DND-41 (cell line): ENCODE results near the gene RBM47.

Experiments used
- ATAC-seq: fragments of 200-7000 bp; cut with Tn5 transposase; 3 replicates; pipeline ENCODE4 v1.9.1; 2021; ENCODE audit warnings: low read depth; ENCODE audit not compliant: insufficient read depth
- DNase-seq: peaks from one replicate; pipeline ENCODE4 v3.0.0-alpha.2; 2020
- H2AFZ ChIP-seq: 2 replicates; pipeline ENCODE4 v1.6.0; 2012; ENCODE audit warnings: low read depth, low read length
- H3K27ac ChIP-seq: 2 replicates; pipeline ENCODE4 v1.5.1; 2012; ENCODE audit warnings: low read length, inconsistent platforms
- H3K27me3 ChIP-seq: fragments of 200-600 bp; sonication (generic); 2 replicates; pipeline ENCODE4 v1.6.0; 2012; ENCODE audit warnings: low read length, mild to moderate bottlenecking, inconsistent platforms; ENCODE audit not compliant: insufficient read depth, poor library complexity
- H3K36me3 ChIP-seq: 2 replicates; pipeline ENCODE4 v1.5.1; 2012; ENCODE audit warnings: low read length, inconsistent platforms; ENCODE audit not compliant: insufficient read depth
- H3K4me1 ChIP-seq: 2 replicates; pipeline ENCODE4 v1.5.1; 2012; ENCODE audit warnings: mild to moderate bottlenecking, low read length; ENCODE audit not compliant: insufficient read depth
- H3K4me2 ChIP-seq: 2 replicates; pipeline ENCODE4 v1.6.0; 2012; ENCODE audit warnings: mild to moderate bottlenecking, moderate library complexity, low read length, inconsistent platforms; ENCODE audit not compliant: insufficient read depth
- H3K4me3 ChIP-seq, 2 experiments: fragments of 200-600 bp in 1 of 2; shearing (Covaris generic) in 1 of 2; 2 replicates each; pipeline ENCODE4 v1.5.1; 2012 to 2016; ENCODE audit warnings: inconsistent platforms in 2 of 2, low read length in 2 of 2, mild to moderate bottlenecking in 2 of 2, low read depth in 1 of 2, moderate library complexity in 1 of 2
- H3K79me2 ChIP-seq: 2 replicates; pipeline ENCODE4 v1.6.0; 2012; ENCODE audit warnings: low read length, inconsistent platforms; ENCODE audit not compliant: insufficient read depth
- H3K9ac ChIP-seq: 2 replicates; pipeline ENCODE4 v1.6.0; 2012; ENCODE audit warnings: low read depth, mild to moderate bottlenecking, inconsistent platforms, low read length, moderate library complexity
- H3K9me3 ChIP-seq: 2 replicates; pipeline ENCODE4 v1.5.1; 2012; ENCODE audit warnings: low read length, moderate library complexity, mild to moderate bottlenecking, inconsistent platforms; ENCODE audit not compliant: insufficient read depth, severe bottlenecking
- H4K20me1 ChIP-seq: 2 replicates; pipeline ENCODE4 v1.6.0; 2012; ENCODE audit warnings: low read length; ENCODE audit not compliant: insufficient read depth
- EZH2 ChIP-seq: IDR thresholded peaks from 3 replicates; pipeline ENCODE4 v1.6.1; 2012; ENCODE audit warnings: borderline replicate concordance, low read depth, mild to moderate bottlenecking, moderate library complexity, low read length, inconsistent platforms; ENCODE audit not compliant: severe bottlenecking
- TF ChIP-seq, protein P1 (sequence below): IDR thresholded peaks from 2 replicates; pipeline ENCODE4 v1.5.1; 2012; ENCODE audit warnings: borderline replicate concordance, low read length, moderate library complexity, mild to moderate bottlenecking; ENCODE audit not compliant: poor library complexity, severe bottlenecking; ENCODE audit errors: extremely low read depth

RBM47 gene

DNA sequence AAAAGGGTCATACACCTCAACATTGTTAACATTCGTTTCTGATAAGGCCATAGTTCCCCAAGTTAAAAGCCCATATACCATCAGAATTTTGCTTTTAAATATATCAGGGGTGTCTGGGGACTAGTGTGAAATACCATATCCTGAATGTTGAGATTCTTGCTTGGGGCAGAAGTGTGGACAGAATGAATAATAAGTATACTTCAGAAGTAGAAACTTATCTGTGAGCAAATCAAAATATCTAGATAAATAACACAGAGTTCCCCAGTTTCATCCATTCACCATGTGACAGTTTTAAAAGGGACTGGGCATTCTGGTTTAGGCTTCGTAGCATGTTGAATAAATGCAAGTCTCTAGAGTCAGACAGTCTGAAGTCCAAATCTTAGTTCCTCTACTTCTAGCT lies 184.0 kb downstream of the RBM47 start:
- no peaks in the 10 kb centered on the region for H3K4me1 ChIP-seq

DNA sequence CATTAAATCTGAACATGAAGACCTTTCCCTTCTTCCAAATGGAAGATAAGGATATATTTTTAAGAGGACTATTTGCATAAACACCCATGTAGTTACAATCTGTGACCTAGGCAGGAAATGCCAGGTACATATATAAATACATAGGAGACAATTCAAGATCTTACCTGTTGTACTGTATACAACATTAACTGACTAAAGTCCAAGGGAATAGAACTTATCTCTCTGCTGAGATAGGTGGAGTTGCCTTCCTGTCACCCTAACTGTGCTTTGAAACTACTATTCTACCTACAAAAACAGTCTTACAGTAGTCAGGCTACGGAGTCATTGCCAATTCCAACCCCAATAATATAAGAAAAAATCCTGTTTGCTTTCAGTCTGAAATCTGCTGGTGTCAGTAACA lies 188.2 kb downstream of the RBM47 start:
- H3K9me3 ChIP-seq: no peaks in the 10 kb centered on the region
- TF ChIP-seq, protein P1, sequence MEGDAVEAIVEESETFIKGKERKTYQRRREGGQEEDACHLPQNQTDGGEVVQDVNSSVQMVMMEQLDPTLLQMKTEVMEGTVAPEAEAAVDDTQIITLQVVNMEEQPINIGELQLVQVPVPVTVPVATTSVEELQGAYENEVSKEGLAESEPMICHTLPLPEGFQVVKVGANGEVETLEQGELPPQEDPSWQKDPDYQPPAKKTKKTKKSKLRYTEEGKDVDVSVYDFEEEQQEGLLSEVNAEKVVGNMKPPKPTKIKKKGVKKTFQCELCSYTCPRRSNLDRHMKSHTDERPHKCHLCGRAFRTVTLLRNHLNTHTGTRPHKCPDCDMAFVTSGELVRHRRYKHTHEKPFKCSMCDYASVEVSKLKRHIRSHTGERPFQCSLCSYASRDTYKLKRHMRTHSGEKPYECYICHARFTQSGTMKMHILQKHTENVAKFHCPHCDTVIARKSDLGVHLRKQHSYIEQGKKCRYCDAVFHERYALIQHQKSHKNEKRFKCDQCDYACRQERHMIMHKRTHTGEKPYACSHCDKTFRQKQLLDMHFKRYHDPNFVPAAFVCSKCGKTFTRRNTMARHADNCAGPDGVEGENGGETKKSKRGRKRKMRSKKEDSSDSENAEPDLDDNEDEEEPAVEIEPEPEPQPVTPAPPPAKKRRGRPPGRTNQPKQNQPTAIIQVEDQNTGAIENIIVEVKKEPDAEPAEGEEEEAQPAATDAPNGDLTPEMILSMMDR: no peak
- TF ChIP-seq EZH2: no peak

More for the DNA sequence above, 184.0 kb downstream of the RBM47 start:
- Histone ChIP-seq H3K79me2 (no peaks in the 10 kb centered on the region), H3K9me3 (no peaks in the 10 kb centered on the region), H3K9ac (no peak overlapping the region), H3K36me3 (no peaks in the 10 kb centered on the region), H3K27ac (no peak overlapping the region), H4K20me1 (no peaks in the 10 kb centered on the region), H3K4me3 (no peak overlapping the region), H3K27me3 (no peaks in the 10 kb centered on the region), H3K4me2 (no peak overlapping the region), H2AFZ (no peak overlapping the region)
- ATAC-seq: no peak
- no peak for DNase-seq
- TF ChIP-seq, protein P1: no peak
- TF ChIP-seq EZH2: no peak

DNA sequence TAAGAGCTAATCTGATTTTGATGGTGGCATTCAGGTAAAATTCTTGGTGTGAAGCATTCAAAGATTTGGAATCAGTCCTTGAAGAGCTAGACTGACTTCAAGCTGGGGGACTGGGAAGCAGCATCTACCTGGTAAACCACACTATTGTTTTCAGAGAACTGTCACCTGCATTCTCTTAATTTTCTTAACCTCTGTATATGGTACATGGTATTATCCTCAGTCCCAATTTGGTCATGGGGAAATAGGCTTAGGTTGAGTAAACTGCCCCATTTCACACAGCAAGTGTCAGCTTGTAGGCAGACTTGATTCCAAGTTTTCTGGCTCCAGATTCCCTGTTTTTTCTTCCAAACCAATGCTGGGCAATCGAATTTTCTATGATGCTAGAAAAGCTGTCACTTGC lies 190.1 kb downstream of the RBM47 start:
- no peak for DNase-seq
- no peaks in the 10 kb centered on the region for H3K9me3 ChIP-seq

More for the DNA sequence above, 188.2 kb downstream of the RBM47 start:
- no peaks in the 10 kb centered on the region for H3K36me3 ChIP-seq
- H3K4me1 ChIP-seq: no peaks in the 10 kb centered on the region
- DNase-seq (no peak), ATAC-seq (no peak)
- H3K4me3 ChIP-seq: no peak overlapping the region
- no peak overlapping the region for H3K4me2 ChIP-seq
- no peak overlapping the region for H2AFZ ChIP-seq
- H4K20me1 ChIP-seq: no peaks in the 10 kb centered on the region
- no peak overlapping the region for H3K27ac ChIP-seq
- peaks cover 5% of the 10 kb centered on the region for H3K27me3 ChIP-seq
- H3K79me2 ChIP-seq: no peaks in the 10 kb centered on the region
- no peak overlapping the region for H3K9ac ChIP-seq

More for the DNA sequence above, 190.1 kb downstream of the RBM47 start:
- H3K9ac ChIP-seq: no peak overlapping the region
- H3K4me2 ChIP-seq: no peak overlapping the region
- no peak overlapping the region for H3K27ac ChIP-seq
- H4K20me1 ChIP-seq: no peaks in the 10 kb centered on the region
- H2AFZ ChIP-seq: no peak overlapping the region
- H3K36me3 ChIP-seq: no peaks in the 10 kb centered on the region
- H3K79me2 ChIP-seq: no peaks in the 10 kb centered on the region
- H3K4me3 ChIP-seq: no peak overlapping the region
- peaks cover 9% of the 10 kb centered on the region for H3K27me3 ChIP-seq
- H3K4me1 ChIP-seq: no peaks in the 10 kb centered on the region
- ATAC-seq: no peak
- TF ChIP-seq EZH2: no peak
- TF ChIP-seq, protein P1: no peak
